Measurements from ENCODE around the gene NRXN3. TPM values are rescaled to one million over a fixed set of nuclear protein-coding genes. Genes with fewer than 3 reads are reported as not detected.

The NRXN3 gene
- polyA plus RNA-seq, 1 donor (not counting 4 experiments of a cell fraction or from before 2014, with no cell fraction given): 0.89 TPM

DNA sequence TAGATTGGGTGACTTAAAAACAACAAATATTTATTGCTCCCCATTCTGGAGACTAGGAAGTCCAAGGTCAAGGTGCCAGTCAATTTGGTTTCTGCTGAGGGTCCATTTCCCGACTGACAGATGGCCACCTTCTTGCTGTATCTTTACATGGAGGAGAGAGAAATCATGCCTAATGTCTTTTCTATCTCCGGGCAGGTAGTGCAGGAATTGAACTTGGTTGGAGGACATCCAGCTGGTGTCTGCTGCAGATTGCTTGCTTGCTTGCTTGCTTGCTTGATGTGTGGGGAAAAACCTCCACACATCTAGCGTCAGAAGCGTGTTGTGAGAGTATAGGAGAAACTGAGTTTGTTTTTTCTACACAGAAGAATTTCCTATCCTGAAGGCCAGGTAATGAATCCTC, 1479.7 kb downstream of the NRXN3 start:
- Histone ChIP-seq H3K9me3 (ENCODE audit: control insufficient read depth, low read depth, low read length) (no peaks in the 10 kb centered on the region), H3K27me3 (ENCODE audit: control insufficient read depth, extremely low read depth, insufficient read depth, low read length) (no peaks in the 10 kb centered on the region), H3K4me2 (ENCODE audit: control insufficient read depth, extremely low read depth, insufficient read depth, low read depth, low read length) (no peak overlapping the region), H3K36me3 (ENCODE audit: control insufficient read depth in 2 of 2, extremely low read depth in 1 of 2, insufficient read depth in 2 of 2, low read length in 2 of 2) (no peaks in the 10 kb centered on the region), H3K9ac (ENCODE audit: control insufficient read depth, extremely low read depth, insufficient read depth, low read length) (no peak overlapping the region), H4K20me1 (ENCODE audit: control insufficient read depth, extremely low read depth, insufficient read depth, low read length) (no peaks in the 10 kb centered on the region), H3K79me2 (ENCODE audit: control insufficient read depth, insufficient read depth, low read length) (no peaks in the 10 kb centered on the region), H3K4me3 (ENCODE audit: control insufficient read depth in 2 of 3, extremely low read depth in 1 of 3, insufficient read depth in 2 of 3, low read depth in 1 of 3, low read length in 3 of 3) (no peak overlapping the region), H3K27ac (ENCODE audit: control insufficient read depth, insufficient read depth, low read length) (no peak overlapping the region), H3K4me1 (ENCODE audit: control insufficient read depth, extremely low read depth, insufficient read depth, low read length) (peaks cover 4% of the 10 kb centered on the region), H3K9me1 (ENCODE audit: control insufficient read depth, extremely low read depth, insufficient read depth, low read length) (no peaks in the 10 kb centered on the region), H2AFZ (ENCODE audit: control insufficient read depth, low read length) (no peak overlapping the region)
- DNase-seq (ENCODE audit: low read depth, low spot score) (no peak), FAIRE-seq (no peak)
- dilution Hi-C loops (cut with MboI; ENCODE audit: extremely low pct_ligation_motif_present, low sequenced_read_pairs): no loop called here
- TF ChIP-seq EZH2 (IDR thresholded peaks at IDR 0.05; ENCODE audit: low read length): no peak
- TF ChIP-seq, protein P1, sequence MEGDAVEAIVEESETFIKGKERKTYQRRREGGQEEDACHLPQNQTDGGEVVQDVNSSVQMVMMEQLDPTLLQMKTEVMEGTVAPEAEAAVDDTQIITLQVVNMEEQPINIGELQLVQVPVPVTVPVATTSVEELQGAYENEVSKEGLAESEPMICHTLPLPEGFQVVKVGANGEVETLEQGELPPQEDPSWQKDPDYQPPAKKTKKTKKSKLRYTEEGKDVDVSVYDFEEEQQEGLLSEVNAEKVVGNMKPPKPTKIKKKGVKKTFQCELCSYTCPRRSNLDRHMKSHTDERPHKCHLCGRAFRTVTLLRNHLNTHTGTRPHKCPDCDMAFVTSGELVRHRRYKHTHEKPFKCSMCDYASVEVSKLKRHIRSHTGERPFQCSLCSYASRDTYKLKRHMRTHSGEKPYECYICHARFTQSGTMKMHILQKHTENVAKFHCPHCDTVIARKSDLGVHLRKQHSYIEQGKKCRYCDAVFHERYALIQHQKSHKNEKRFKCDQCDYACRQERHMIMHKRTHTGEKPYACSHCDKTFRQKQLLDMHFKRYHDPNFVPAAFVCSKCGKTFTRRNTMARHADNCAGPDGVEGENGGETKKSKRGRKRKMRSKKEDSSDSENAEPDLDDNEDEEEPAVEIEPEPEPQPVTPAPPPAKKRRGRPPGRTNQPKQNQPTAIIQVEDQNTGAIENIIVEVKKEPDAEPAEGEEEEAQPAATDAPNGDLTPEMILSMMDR (optimal IDR thresholded peaks at IDR 0.05 in 1 of 3, IDR thresholded peaks at IDR 0.05 in 1 of 3, conservative IDR thresholded peaks at IDR 0.05 in 1 of 3; ENCODE audit: extremely low read depth in 1 of 3, insufficient read depth in 2 of 3, low read length in 3 of 3): no peak

DNA sequence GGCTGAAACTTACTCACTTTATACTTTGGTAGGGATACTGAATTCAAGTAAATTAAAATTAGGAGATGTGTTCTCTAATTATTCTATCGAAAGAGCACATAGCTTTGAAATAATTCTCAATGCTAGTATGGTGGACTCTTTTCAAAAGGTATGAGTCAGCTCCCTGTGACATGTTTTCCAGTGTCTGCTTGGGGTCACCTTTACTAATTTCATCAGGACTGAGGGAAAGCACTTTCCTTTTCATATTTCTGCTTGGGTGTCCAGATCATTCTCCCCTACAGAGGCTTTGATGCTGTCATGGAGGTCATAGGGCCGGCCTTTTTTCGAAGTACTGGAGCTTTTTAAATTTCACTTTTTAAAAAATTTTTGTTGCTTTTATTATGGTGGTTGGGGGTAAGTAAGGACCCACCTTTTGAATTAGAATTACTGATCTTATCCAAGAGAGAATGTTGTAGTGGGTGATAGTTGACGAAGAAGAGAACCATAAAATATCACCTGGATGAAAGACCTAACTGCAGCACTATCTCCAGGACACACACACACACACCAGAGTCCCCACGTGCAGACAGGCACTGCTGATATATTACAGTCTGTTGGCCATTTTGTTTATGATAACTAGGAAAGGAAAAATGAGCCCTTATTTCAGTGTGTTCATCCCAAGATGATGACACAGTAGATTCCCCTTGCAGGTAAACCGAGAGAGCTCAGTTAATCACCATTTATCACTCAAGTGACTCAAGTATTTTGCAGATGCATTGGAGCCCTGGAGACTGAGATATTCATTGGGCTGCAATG, 1482.5 kb downstream of the NRXN3 start:
- Histone ChIP-seq H4K20me1 (ENCODE audit: control insufficient read depth, extremely low read depth, insufficient read depth, low read length) (no peaks in the 10 kb centered on the region), H3K36me3 (ENCODE audit: control insufficient read depth in 2 of 2, extremely low read depth in 1 of 2, insufficient read depth in 2 of 2, low read length in 2 of 2) (no peaks in the 10 kb centered on the region), H3K4me1 (ENCODE audit: control insufficient read depth, extremely low read depth, insufficient read depth, low read length) (peaks cover 4% of the 10 kb centered on the region), H2AFZ (ENCODE audit: control insufficient read depth, low read length) (no peak overlapping the region), H3K4me2 (ENCODE audit: control insufficient read depth, extremely low read depth, insufficient read depth, low read depth, low read length) (no peak overlapping the region), H3K9me3 (ENCODE audit: control insufficient read depth, low read depth, low read length) (no peaks in the 10 kb centered on the region), H3K27me3 (ENCODE audit: control insufficient read depth, extremely low read depth, insufficient read depth, low read length) (no peaks in the 10 kb centered on the region), H3K27ac (ENCODE audit: control insufficient read depth, insufficient read depth, low read length) (no peak overlapping the region), H3K9ac (ENCODE audit: control insufficient read depth, extremely low read depth, insufficient read depth, low read length) (no peak overlapping the region), H3K4me3 (ENCODE audit: control insufficient read depth in 2 of 3, extremely low read depth in 1 of 3, insufficient read depth in 2 of 3, low read depth in 1 of 3, low read length in 3 of 3) (no peak overlapping the region), H3K9me1 (ENCODE audit: control insufficient read depth, extremely low read depth, insufficient read depth, low read length) (no peaks in the 10 kb centered on the region), H3K79me2 (ENCODE audit: control insufficient read depth, insufficient read depth, low read length) (no peaks in the 10 kb centered on the region)
- dilution Hi-C loops (cut with MboI; ENCODE audit: extremely low pct_ligation_motif_present, low sequenced_read_pairs): no loop called here
- no peak for DNase-seq (ENCODE audit: low read depth, low spot score)
- TF ChIP-seq EZH2 (IDR thresholded peaks at IDR 0.05; ENCODE audit: low read length): no peak
- TF ChIP-seq, protein P1 (optimal IDR thresholded peaks at IDR 0.05 in 1 of 3, IDR thresholded peaks at IDR 0.05 in 1 of 3, conservative IDR thresholded peaks at IDR 0.05 in 1 of 3; ENCODE audit: extremely low read depth in 1 of 3, insufficient read depth in 2 of 3, low read length in 3 of 3): no peak
- no peak for FAIRE-seq
